Lower leg skin (tissue), 3 donors: ENCODE data around the gene TCF7L1.
"Not testable (repeated sequence)": the region's sequence is repeated elsewhere in the genome, so short reads cannot be mapped to it uniquely, and the experiment has no call there.

Experiments
- POLR2A ChIP-seq, 2 donors: fragments of 450-650 bp; IDR thresholded peaks; one replicate each; pipeline ENCODE4 v1.6.1; 2016 to 2017; ENCODE audit warnings: antibody characterized with exemption in 2 of 2, mild to moderate bottlenecking in 1 of 2, moderate library complexity in 1 of 2
- TF ChIP-seq, protein P1 (sequence below), 3 donors: fragments of 450-650 bp; IDR thresholded peaks; one replicate each; pipeline ENCODE4 v1.5.1; 2016; ENCODE audit warnings: antibody characterized with exemption in 3 of 3, mild to moderate bottlenecking in 3 of 3, moderate library complexity in 2 of 3

DNA sequence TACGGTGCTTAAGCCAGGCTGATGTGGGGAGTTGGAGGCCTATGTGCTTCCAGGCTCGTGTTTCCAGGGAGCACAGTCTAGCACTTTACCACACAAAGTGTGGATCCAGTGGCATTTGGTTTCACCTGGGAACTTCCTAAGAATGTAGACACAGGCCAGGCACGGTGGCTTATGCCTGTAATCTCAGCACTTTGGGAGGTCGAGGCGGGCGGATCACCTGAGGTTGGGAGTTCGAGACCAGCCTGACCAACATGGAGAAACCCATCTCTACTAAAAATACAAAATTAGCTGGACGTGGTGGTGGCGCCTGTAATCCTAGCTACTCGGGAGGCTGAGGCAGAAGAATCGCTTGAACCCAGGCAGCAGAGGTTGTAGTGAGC lies 190.8 kb downstream of the TCF7L1 start:
- TF ChIP-seq, protein P1, sequence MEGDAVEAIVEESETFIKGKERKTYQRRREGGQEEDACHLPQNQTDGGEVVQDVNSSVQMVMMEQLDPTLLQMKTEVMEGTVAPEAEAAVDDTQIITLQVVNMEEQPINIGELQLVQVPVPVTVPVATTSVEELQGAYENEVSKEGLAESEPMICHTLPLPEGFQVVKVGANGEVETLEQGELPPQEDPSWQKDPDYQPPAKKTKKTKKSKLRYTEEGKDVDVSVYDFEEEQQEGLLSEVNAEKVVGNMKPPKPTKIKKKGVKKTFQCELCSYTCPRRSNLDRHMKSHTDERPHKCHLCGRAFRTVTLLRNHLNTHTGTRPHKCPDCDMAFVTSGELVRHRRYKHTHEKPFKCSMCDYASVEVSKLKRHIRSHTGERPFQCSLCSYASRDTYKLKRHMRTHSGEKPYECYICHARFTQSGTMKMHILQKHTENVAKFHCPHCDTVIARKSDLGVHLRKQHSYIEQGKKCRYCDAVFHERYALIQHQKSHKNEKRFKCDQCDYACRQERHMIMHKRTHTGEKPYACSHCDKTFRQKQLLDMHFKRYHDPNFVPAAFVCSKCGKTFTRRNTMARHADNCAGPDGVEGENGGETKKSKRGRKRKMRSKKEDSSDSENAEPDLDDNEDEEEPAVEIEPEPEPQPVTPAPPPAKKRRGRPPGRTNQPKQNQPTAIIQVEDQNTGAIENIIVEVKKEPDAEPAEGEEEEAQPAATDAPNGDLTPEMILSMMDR (IDR thresholded peaks at IDR 0.05), result not testable (repeated sequence)
- not testable (repeated sequence) for TF ChIP-seq POLR2A (IDR thresholded peaks at IDR 0.05)
